Lower lobe of right lung (tissue), 2 donors: ENCODE results near the gene MMD. TPM values are rescaled to one million over a fixed set of nuclear protein-coding genes. Genes with fewer than 3 reads are reported as not detected.
"Not testable (repeated sequence)": the region's sequence is repeated elsewhere in the genome, so short reads cannot be mapped to it uniquely, and the experiment has no call there.

ENCODE experiments used
- ATAC-seq, 2 donors: fragments of 200-7000 bp; cut with Tn5 transposase; one replicate each; pipeline ENCODE4 v1.9.1; 2020 to 2022; ENCODE audit warnings: mild to moderate bottlenecking in 2 of 2, moderate library complexity in 2 of 2
- DNase-seq: peaks from one replicate; pipeline ENCODE4 v3.0.0-alpha.2; 2020
- H3K27ac ChIP-seq: fragments of 200-600 bp; one replicate; pipeline ENCODE4 v1.8.0; 2022
- H3K27me3 ChIP-seq: fragments of 200-600 bp; one replicate; pipeline ENCODE4 v1.8.0; 2022; ENCODE audit warnings: low read depth
- H3K36me3 ChIP-seq: fragments of 200-600 bp; one replicate; pipeline ENCODE4 v1.8.0; 2022; ENCODE audit warnings: mild to moderate bottlenecking
- H3K4me1 ChIP-seq: fragments of 200-600 bp; one replicate; pipeline ENCODE4 v1.8.0; 2022
- H3K4me3 ChIP-seq: fragments of 200-600 bp; one replicate; pipeline ENCODE4 v1.8.0; 2022; ENCODE audit warnings: mild to moderate bottlenecking
- H3K9me3 ChIP-seq: fragments of 200-600 bp; one replicate; pipeline ENCODE4 v1.8.0; 2022
- intact Hi-C: fragments of 100-400 bp; cut with DNase I; formaldehyde crosslinking; loops from one replicate; pipeline ENCODE4 v1.11.0; 2022
- total RNA-seq: library from RNA; stranded (reverse); fragmentation: NEBNext Ultra II Directional; extraction: Animal tissue kit (Norgen Biotek cat#: 25700); gene quantifications from one replicate; pipeline ENCODE4 v1.2.1, GENCODE V29; 2021
- TF ChIP-seq, protein P1 (sequence below): fragments of 200-600 bp; IDR thresholded peaks from one replicate; pipeline ENCODE4 v1.8.0; 2022; ENCODE audit warnings: antibody characterized with exemption, mild to moderate bottlenecking
- donor health status: DM: no; HTN: yes; CAD: no; lungs with severe emphysema.

Gene MMD
- total RNA-seq, 1 donor from 2014 or later, result 23.1 TPM

DNA sequence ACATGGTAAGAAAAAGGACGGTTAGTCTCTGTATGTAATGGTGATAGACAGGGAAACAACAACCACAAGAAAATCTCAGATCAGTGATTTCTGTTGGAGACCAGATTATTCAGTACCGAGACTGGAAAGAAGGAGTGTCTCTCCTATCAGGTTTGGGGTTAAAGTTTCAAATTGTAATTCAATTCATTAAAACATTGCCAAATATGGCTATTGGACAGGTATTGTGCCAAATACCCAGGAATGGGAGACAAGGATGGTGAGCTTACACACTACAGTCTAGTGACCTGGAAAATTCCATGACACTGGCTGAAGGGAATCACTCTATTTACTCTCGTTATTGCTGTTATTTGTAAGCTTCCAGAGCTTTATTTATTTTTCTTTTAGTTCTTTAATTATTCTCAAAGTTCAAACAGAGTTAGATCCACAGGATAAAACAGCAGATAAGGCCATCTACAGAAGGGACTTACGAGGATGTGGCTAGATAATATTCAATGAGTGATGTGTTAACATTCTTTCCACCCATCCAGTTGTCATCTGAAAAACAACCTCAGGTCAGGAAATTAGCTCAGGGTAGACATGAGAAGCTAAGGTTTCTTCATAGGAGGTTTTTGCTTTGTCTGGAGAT is 25.1 kb upstream of the MMD start:
- Histone ChIP-seq H3K27me3 (no peaks in the 10 kb centered on the region), H3K4me3 (no peak overlapping the region), H3K27ac (peak overlapping the region; percentile 29), H3K4me1 (peaks cover 16% of the 10 kb centered on the region), H3K9me3 (no peaks in the 10 kb centered on the region), H3K36me3 (no peaks in the 10 kb centered on the region)
- TF ChIP-seq, protein P1, sequence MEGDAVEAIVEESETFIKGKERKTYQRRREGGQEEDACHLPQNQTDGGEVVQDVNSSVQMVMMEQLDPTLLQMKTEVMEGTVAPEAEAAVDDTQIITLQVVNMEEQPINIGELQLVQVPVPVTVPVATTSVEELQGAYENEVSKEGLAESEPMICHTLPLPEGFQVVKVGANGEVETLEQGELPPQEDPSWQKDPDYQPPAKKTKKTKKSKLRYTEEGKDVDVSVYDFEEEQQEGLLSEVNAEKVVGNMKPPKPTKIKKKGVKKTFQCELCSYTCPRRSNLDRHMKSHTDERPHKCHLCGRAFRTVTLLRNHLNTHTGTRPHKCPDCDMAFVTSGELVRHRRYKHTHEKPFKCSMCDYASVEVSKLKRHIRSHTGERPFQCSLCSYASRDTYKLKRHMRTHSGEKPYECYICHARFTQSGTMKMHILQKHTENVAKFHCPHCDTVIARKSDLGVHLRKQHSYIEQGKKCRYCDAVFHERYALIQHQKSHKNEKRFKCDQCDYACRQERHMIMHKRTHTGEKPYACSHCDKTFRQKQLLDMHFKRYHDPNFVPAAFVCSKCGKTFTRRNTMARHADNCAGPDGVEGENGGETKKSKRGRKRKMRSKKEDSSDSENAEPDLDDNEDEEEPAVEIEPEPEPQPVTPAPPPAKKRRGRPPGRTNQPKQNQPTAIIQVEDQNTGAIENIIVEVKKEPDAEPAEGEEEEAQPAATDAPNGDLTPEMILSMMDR, result no peak
- no peak for ATAC-seq
- no peak for DNase-seq
- intact Hi-C loops, result no loop called here

DNA sequence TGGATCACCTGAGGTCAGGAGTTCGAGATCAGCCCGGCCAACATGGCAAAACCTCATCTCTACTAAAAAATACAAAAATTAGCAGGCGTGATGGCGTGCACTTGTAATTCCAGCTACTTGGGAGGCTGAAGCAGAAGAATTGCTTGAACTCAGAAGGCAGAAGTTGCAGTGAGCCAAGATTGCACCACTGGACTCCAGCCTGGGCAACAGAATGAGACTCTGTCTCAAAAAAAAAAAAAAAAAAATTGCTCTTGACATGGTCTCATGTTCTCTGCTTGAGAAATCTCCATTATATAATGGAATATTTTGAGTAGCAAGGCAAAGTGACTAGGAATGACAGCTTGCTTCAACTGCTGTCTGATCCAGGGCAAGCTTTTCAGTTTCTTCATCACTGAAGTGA is 24.4 kb upstream of the MMD start:
- peak; percentile 23 to 59 for ATAC-seq
- H3K36me3 ChIP-seq, H3K4me3 ChIP-seq, H3K9me3 ChIP-seq, H3K27me3 ChIP-seq, intact Hi-C loops, DNase-seq: not testable (repeated sequence)
- H3K4me1 ChIP-seq, result peaks cover 11% of the 10 kb centered on the region
- H3K27ac ChIP-seq, result peak overlapping the region; percentile 29

DNA sequence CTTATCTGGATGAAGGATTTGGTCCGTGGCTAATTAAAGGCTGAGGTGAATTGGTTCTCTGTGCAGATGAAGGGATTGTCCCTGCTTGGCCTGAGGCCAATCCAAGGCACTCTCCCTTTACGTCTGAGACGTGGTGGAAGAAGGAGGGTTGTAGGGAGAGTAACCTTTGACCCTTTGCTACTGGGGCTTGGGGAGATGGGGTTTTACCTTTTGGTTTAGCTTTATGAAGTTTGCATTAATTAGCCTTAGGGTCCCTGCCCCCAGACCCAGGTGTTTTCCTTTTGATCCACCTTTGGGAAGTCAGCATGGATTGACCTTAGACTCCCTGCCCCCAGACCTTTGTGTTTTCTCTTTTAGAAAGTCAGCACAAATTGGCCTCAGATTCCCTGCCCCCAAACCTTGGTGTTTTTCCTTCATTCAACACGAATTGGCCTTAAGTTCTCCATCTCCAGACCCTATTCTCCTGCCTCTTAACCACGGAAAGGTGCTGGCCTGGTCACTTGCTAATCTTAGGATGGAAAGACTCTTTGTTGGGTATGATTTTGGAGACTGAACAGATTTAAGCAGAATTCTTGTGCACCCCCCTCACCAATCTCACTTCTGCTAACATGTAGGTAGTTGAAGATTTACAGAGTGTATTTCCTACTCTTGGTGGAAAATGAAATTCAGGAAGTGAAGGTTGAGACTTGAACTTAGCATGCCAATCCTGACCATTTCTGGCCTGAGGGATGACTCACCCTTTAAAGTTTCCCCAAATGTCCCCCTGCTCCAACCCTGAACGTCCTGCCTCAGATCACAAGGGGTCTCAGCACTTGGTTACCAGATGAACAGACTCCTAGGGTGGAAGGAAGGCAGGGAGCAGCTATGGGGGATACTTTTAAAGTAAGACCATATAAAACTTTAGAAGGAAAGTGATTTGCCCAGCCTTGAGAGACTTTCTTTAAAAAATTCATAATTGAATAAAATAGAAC is 23.1 kb upstream of the MMD start:
- Histone ChIP-seq H3K27me3 (no peaks in the 10 kb centered on the region), H3K27ac (no peak overlapping the region), H3K36me3 (no peaks in the 10 kb centered on the region), H3K4me3 (no peak overlapping the region), H3K4me1 (peaks cover 11% of the 10 kb centered on the region), H3K9me3 (no peaks in the 10 kb centered on the region)
- TF ChIP-seq, protein P1, result no peak
- DNase-seq, result no peak
- peak; percentile 50 to 64 for ATAC-seq
- intact Hi-C loops, result no loop called here

DNA sequence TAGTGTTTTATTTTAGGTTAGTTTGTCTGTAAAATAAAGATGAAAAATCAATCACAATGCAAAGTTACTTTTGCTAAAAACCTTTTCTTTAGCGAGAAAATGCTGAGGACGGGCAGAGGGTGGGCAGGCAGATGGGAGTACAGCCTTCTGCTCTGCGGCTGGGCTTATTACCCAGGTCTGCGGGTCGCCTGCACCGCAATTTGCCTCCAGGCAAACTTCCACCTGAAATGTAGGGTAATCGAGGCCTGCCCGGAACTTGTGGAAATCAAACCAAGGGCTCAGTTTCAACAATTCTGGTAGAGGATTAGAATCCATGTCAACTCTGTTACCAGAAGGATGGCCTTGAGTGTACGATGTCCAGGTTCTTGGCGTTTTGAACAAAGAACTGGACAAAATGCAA is 22.3 kb upstream of the MMD start:
- H3K4me1 ChIP-seq, result peaks cover 11% of the 10 kb centered on the region
- H3K27ac ChIP-seq, result no peak overlapping the region
- TF ChIP-seq, protein P1, result no peak
- intact Hi-C loops, result no loop called here
- no peaks in the 10 kb centered on the region for H3K36me3 ChIP-seq
- no peak for ATAC-seq
- no peak for DNase-seq
- H3K4me3 ChIP-seq, result no peak overlapping the region
- H3K27me3 ChIP-seq, result no peaks in the 10 kb centered on the region
- no peaks in the 10 kb centered on the region for H3K9me3 ChIP-seq

DNA sequence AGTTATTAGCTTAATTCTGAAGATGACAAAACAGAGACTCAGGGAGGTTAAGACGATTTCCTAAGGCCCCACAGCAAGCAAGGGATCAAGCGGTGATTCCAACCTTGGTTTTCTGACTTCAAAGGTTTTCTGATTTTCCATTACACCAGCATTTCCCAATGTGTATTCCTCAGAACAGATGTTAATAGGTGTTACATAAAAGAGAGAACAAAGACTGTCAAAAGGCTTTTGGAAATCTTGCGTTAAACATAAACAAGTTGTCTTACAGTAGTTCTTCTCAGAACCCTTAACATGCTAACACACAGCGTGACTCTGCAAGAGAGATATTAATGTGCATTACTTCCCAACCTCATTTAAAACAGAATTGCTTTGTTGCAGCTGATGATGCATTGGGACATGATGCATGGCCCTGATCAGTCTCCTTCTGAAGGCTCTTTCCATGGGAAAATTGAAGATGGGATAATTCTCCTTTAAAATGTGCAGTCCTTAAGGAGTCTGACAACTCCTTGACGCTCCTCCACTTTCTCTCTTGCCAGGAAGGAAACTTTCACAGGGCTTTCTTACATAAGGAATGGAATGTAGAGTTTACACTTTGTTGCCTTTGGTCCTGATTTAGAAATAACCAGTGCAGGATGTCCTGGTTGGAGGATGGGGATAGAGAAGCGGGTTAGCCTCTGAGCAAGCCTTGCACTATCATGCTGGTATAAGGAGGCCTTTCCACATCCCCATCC is 21.5 kb upstream of the MMD start:
- TF ChIP-seq, protein P1, result no peak
- Histone ChIP-seq H3K36me3 (no peaks in the 10 kb centered on the region), H3K9me3 (no peaks in the 10 kb centered on the region), H3K4me1 (peaks cover 11% of the 10 kb centered on the region), H3K27me3 (no peaks in the 10 kb centered on the region), H3K27ac (no peak overlapping the region), H3K4me3 (no peak overlapping the region)
- DNase-seq (no peak), ATAC-seq (no peak)
- intact Hi-C loops, result no loop called here
